CD4-positive, alpha-beta T cell treated with Interleukin-21 for 1 hour (primary cell): Measurements from ENCODE around the gene FSTL3.
"Not testable (repeated sequence)": the region's sequence is repeated elsewhere in the genome, so short reads cannot be mapped to it uniquely, and the experiment has no call there.

Source experiments
- DNase-seq: peaks from one replicate; pipeline ENCODE4 v3.0.0-alpha.2; 2020

Gene FSTL3

GRCh38 chr19:676339-677105, at the start of gene FSTL3:
Gene FSTL3, plus strand, starts transcription at chr19:676392. Its CDS starts 32 bp downstream, at chr19:676424.
- DNase-seq, result no peak

GRCh38 chr19:626566-626965, 49.6 kb upstream of the FSTL3 start:
- DNase-seq, result not testable (repeated sequence)

DNA sequence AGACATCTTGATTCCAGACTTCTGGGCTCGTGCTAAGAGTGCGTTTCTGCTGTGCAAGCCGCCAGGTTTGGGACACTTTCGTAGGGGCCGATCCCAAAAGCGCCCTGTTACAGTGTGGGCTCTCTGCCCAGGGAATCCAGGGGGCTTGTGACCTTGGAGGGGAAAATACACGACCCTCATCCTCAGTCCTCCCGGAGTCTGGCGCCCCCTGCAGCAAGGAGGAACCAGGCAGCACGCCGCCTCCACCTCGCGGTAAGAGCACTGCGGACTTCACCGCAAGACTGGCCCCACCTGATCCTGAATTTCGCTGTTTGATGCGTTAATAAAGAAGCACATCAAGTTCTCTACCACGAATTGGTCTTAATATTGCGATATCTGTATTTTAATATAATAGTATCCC, 48.0 kb upstream of the FSTL3 start:
- no peak for DNase-seq

- DNase-seq, result not testable (repeated sequence)
Observed at GRCh38 chr19:629515-629914, 46.7 kb upstream of the FSTL3 start.

DNA sequence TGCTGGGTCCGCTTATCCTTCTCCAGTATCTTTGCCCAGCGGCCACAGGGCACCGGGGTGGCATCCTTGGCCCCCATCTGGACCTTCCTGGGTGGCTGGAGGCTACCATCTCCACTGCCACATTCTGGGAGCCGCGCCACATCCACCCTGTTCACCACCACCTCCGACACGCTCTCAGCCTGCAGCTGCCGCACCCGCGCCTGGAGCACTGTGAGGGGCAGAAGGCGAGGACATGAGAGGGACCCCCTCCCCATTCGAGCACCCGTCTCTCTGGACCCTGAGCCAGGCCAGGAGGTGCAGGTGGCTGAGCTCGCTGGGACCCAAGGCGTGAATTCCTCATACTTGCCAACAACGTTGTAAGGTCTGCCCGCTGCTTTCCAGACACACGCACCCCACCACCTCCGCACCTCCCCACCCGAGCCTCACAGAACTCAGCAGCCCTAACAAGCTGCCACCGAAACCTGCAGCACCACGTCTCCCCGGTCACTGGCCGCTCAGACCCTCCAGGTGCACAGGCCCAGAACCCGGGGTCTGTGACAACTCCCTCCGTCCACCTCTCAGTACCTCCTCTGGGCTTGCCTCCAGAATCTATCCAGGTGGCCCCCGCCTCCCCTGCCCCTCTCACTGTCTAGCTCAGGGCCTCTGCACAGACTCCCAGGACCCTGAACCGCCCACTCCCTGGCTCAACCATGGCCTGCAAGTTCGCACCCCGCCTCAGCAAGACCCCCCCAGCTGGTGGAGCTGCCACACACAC, 46.1 kb upstream of the FSTL3 start:
- DNase-seq, result no peak

DNA sequence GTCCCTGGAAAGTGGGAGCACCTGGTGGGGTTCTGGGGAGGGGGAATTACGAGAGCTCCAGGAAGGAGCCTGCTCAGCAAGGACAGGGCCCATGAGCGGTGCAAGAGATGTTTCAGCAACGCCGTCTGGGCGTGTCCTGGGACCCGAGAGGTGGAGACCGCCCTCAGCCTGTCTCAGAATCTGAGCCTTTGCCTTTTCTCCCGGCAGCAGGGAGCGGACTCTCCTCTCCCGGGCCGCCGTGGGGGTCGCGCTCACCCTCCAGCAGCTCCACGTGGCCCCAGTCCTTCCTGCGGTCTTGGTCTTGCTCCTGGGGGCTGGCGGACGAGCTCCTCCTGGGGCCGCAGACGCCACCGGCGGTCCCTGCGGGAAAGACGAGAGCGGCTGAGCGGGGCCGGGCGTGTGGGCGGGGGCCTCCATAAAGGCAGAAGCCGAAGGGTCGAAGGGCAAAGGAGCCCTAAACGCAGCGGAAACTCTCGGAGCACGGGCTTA, 43.6 kb upstream of the FSTL3 start:
- no peak for DNase-seq

DNA sequence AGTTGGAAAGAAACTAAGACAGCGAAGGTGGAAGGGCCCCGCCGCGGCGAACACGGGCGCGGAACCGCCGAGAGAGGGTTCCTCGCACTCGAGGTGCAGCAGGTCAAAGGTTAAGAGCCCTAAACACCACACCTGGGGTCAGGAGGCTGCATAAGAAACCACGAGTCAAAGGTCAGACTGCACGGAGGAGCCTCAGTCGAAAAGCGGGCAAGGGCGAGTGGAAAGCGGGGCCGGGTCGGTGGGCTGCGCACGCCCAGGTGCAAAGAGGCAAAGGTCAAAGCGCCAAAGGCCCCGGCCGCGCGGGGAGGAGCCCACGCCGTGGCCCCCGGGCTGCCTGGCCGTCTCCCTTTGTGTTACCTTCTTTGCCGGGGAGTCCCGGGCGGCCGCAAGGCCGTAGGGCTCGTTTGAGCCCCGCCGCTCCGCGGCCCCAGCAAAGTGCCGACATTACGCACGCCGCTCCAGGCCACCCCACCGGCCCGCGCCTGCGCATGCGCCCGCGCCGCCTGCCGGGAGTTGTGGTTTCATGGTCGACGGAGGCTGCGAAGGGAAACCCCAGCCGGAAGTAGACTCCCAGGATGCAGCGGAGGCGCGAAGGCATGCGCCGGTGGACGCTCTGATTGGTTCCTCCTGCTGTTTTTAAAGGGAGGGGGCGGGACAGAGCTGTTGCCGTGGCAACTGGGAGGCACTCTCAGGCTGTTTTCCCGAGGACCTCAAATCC, 43.0 kb upstream of the FSTL3 start, which contains the start of gene POLRMT:
Gene POLRMT, minus strand, starts transcription at position 470 of the 718 bp plus-strand sequence. Its CDS starts 25 bp downstream, at position 445.
- peak; percentile 98 for DNase-seq

DNA sequence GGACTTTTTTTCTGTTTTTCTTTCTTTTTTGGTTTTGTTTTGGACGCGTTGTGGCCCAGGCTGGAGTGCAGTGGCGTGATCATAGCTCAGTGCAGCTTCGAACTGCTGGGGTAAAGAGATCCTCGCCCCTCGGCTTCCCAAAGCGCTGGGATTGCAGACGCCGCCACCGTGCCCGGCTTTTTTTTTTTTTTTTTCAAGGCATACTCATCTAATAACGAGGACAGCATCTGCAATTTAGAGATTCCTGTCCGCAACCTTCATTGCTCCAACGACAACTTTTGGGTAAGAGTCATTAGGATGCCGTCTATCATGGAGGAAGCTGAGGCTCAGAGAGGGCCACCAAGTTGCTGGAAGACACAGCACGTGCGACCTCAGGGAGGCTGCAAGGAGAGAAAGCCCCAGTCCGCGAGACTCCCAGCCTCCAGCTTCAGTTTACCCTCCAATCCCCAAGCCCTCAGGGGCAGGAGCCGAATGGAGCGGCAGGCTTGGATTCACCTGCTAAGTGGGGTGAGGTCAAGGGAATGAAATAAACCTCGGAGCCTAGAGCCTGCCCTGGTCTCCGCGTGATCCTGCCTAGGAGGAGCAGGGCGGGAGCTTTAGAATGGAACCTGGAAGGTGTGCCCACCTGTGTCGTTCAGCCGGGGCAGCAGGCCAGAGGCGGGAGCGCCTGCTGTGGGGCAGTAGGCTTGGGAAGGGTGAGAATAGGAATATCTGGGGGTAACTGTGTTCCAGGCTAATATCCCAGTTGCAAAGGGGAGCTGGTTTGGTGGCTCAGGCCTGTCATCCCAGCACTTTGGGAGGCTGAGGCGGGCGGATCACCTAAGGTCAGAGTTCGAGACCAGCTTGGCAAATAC, 42.2 kb upstream of the FSTL3 start:
- no peak for DNase-seq

GRCh38 chr19:634975-635652, 41.1 kb upstream of the FSTL3 start:
- DNase-seq, result no peak

DNA sequence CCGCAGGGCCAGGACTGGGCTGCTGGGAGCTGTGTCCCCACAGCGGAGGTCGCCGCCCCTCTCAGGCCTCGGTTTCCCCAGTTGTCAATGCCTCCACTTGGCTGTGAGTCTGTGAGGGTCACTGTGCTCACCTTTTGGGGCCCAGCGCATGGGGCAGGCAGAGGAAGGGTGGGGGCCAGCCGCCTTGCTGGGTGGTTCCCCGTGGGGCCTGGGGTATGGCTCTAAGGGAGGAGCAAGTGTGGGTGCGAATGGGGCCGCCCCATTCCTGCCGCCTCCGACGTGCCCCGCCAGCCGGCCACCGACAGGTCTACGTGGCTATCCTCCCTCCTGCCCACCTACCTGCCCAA, 37.3 kb upstream of the FSTL3 start:
- DNase-seq, result no peak

DNA sequence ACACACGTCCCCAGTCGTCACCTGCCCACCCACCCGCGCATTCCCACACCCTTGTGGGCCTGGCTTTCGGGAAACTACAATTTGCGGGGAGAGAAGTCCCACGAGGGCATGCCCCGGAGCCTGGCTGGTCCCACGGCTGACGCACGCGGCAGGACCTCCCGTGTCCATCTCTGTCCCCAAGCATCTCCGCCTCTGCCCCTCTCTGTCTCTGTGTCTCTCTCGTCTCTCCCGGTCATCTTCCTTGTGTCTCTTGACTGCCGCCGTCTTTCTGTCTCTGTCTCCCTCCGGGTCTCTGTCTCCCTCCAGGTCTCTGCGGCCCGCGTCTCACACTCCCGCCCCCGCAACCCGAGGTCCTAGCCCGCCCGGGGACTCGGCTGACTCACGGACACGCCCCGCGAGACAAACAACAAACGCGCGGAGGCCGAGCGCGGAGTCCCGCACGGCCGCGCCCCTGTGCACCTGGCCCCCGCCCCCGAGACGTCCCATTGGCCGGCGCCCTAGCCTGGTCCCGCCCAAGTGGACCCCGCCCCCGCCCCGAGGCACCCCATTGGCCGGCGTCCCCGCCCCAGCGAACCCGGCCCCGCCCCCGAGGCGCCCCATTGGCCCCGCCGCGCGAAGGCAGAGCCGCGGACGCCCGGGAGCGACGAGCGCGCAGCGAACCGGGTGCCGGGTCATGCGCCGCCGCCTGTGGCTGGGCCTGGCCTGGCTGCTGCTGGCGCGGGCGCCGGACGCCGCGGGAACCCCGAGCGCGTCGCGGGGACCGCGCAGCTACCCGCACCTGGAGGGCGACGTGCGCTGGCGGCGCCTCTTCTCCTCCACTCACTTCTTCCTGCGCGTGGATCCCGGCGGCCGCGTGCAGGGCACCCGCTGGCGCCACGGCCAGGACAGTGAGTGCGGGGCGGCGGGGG, 36.7 kb upstream of the FSTL3 start, which contains the start of gene FGF22:
Gene FGF22, plus strand, starts transcription at position 627 of the 908 bp plus-strand sequence. Its CDS starts 47 bp downstream, at position 674.
- peak; percentile 96 for DNase-seq

GRCh38 chr19:640161-640558, 36.0 kb upstream of the FSTL3 start:
- no peak for DNase-seq

GRCh38 chr19:640606-641189, 35.5 kb upstream of the FSTL3 start:
- no peak for DNase-seq

DNA sequence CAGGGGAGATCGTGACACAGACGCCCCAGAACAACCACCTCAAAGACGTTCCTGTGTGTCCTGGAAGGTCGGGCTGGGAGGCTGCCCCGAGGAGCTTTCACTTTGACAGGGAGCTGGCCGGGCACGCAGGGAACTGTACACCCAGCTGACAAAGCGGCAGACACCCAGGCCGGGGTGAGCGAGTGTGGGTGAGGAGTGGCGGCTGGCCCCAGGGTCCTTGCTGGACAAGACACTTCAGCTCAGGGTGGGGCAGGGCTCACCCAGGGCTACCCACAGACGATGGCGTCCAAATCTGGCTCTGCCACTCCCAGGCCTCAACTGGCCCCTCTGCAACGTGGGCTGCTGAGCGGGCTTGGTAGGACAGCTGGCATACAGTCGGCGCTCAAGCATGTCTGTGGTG, 34.5 kb upstream of the FSTL3 start:
- no peak for DNase-seq

DNA sequence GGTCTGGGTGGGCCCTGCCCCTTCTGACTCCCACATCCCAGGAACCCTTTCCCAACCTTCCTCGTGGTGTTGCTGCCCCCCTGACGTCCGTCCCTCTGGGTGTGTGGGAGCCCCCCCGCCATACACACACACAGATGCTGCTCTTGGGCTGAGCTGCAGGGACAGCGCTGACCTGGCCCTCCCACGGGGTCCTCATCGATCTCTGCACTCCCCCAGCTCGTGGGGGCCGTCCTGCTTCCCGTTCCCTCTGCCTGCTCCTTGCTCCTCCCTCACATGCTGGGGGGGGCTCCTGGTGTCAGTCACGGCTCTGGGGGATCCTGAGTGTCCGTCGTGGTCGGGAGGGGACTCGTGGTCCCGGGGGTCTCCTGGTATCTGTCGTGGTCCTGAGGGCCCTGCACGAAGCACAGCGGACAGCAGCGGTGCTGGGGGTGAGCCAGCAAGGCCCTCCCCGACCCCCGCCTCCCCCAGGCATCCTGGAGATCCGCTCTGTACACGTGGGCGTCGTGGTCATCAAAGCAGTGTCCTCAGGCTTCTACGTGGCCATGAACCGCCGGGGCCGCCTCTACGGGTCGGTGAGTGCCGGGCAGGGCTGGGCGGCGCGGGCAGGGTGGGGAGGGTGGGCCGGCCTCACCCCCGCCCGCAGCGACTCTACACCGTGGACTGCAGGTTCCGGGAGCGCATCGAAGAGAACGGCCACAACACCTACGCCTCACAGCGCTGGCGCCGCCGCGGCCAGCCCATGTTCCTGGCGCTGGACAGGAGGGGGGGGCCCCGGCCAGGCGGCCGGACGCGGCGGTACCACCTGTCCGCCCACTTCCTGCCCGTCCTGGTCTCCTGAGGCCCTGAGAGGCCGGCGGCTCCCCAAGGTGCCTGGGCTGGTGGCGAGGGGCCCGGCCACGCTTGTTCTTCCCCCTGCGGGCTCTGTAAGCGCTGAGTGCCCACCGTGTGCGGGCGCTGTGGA, 33.1 kb upstream of the FSTL3 start:
- no peak for DNase-seq

DNA sequence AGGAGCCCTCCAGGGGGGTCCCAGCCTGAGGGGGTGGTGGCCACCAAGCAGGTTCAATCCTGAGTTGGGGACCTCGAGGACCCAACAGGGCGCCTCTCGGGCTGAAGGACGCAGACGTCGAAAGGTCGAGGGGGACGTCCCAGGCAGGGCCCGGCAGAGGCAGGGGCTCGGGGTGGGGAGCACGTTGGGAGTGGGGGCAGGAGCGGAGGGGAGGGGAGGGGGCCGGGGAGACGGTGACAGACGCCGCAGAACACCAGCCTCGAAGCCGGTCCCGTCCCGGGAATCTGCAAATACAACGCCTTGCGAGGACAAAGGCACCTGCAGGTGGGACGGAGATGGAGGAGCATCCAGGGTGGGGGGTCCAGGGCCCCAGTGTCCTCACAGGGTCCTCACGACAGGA, 32.5 kb upstream of the FSTL3 start:
- no peak for DNase-seq

GRCh38 chr19:644363-644762, 31.8 kb upstream of the FSTL3 start:
- no peak for DNase-seq

- no peak for DNase-seq
Observed at GRCh38 chr19:644789-645188, 31.4 kb upstream of the FSTL3 start.
